GM23248 (cell line): ENCODE results near the gene ZNF429. TPM values are rescaled to one million over a fixed set of nuclear protein-coding genes. Genes with fewer than 3 reads are reported as not detected.

Experiments used
- DNase-seq: peaks from one replicate; pipeline ENCODE4 v3.0.0-alpha.2; 2015
- H2AFZ ChIP-seq: fragments of 200-600 bp; sonication (generic); 2 replicates; pipeline ENCODE4 v1.6.1; 2016; ENCODE audit warnings: antibody characterized with exemption
- H3F3A ChIP-seq: fragments of 200-600 bp; sonication (generic); 2 replicates; pipeline ENCODE4 v1.6.1; 2016; ENCODE audit warnings: mild to moderate bottlenecking, antibody characterized with exemption, mixed run types; ENCODE audit not compliant: insufficient read depth
- H3K27ac ChIP-seq: fragments of 200-600 bp; sonication (generic); 2 replicates; pipeline ENCODE4 v1.5.1; 2016; ENCODE audit warnings: mild to moderate bottlenecking
- H3K27me3 ChIP-seq: fragments of 200-600 bp; sonication (generic); replicated peaks from 2 replicates; pipeline ENCODE4 v1.6.1; 2016; ENCODE audit warnings: mild to moderate bottlenecking; ENCODE audit not compliant: insufficient read depth
- H3K36me3 ChIP-seq: fragments of 200-600 bp; sonication (generic); 2 replicates; pipeline ENCODE4 v1.6.1; 2016; ENCODE audit warnings: low read depth, mild to moderate bottlenecking
- H3K4me1 ChIP-seq: fragments of 200-600 bp; sonication (generic); 2 replicates; pipeline ENCODE4 v1.6.1; 2016; ENCODE audit warnings: mild to moderate bottlenecking; ENCODE audit not compliant: insufficient read depth
- H3K4me2 ChIP-seq: fragments of 200-600 bp; sonication (generic); one replicate; pipeline ENCODE4 v1.6.1; 2016; ENCODE audit warnings: mild to moderate bottlenecking; ENCODE audit not compliant: unreplicated experiment
- H3K4me3 ChIP-seq: fragments of 200-600 bp; sonication (generic); 2 replicates; pipeline ENCODE4 v1.5.1; 2016; ENCODE audit warnings: mild to moderate bottlenecking
- H3K79me2 ChIP-seq: fragments of 200-600 bp; sonication (generic); 2 replicates; pipeline ENCODE4 v1.6.1; 2016; ENCODE audit warnings: mild to moderate bottlenecking; ENCODE audit not compliant: insufficient read depth
- H3K9ac ChIP-seq: fragments of 200-600 bp; sonication (generic); 2 replicates; pipeline ENCODE4 v1.6.1; 2016; ENCODE audit warnings: mild to moderate bottlenecking
- H3K9me2 ChIP-seq: fragments of 200-600 bp; sonication (generic); 2 replicates; pipeline ENCODE4 v1.6.1; 2016; ENCODE audit warnings: mixed run types, mild to moderate bottlenecking, moderate library complexity; ENCODE audit not compliant: insufficient read depth
- H3K9me3 ChIP-seq: fragments of 200-600 bp; sonication (generic); one replicate; pipeline ENCODE4 v1.6.1; 2017; ENCODE audit warnings: low read depth
- H4K20me1 ChIP-seq: fragments of 200-600 bp; sonication (generic); 2 replicates; pipeline ENCODE4 v1.6.0; 2016; ENCODE audit not compliant: insufficient read depth
- EZH2 ChIP-seq: fragments of 200-600 bp; sonication (generic); IDR thresholded peaks from 2 replicates; pipeline ENCODE4 v1.6.1; 2018; ENCODE audit warnings: antibody characterized with exemption, mild to moderate bottlenecking; ENCODE audit not compliant: insufficient read depth, poor library complexity, severe bottlenecking
- EZH2phosphoT487 ChIP-seq: fragments of 200-600 bp; sonication (generic); IDR thresholded peaks from 2 replicates; pipeline ENCODE4 v1.6.1; 2018; ENCODE audit warnings: antibody characterized with exemption, moderate library complexity, mild to moderate bottlenecking, low read depth; ENCODE audit not compliant: insufficient read depth
- WGBS, 2 experiments: methylation state at CpG; one replicate each; pipeline ENCODE4 v1.1.6; 2015 to 2017; ENCODE audit warnings: low lambda C conversion rate in 2 of 2, low coverage in 1 of 2; ENCODE audit errors: missing lambda C conversion rate in 2 of 2; 5-methylcytosine and 5-hydroxymethylcytosine counted together
- in situ Hi-C: fragments of 300-500 bp; cut with MboI; formaldehyde crosslinking; loops from 2 replicates; pipeline ENCODE4 v1.15.0; 2020
- polyA plus RNA-seq: library from polyadenylated mRNA; unstranded; fragments of >200 nt; fragmentation: Nextera tagmentation; extraction: Ambion mirVana; gene quantifications from 2 replicates; pipeline ENCODE4 v1.2.1, GENCODE V29; 2016
- total RNA-seq: library from RNA; depleted of rRNA; stranded (reverse); fragments of >200 nt; shearing (Covaris generic); gene quantifications from 2 replicates; pipeline ENCODE4 v1.2.3, GENCODE V29; 2014

ZNF429 gene
- total and polyA plus RNA-seq, 2 experiments from 2014 or later: 6.1 to 8.1 TPM

- Histone ChIP-seq H2AFZ (peak overlapping the region; percentile 97), H3F3A (no peaks in the 10 kb centered on the region), H3K4me3 (peak overlapping the region; percentile 96), H3K27me3 (no peaks in the 10 kb centered on the region), H3K79me2 (peaks cover 33% of the 10 kb centered on the region), H3K9me2 (no peaks in the 10 kb centered on the region), H3K27ac (peak overlapping the region; percentile 83), H3K36me3 (no peaks in the 10 kb centered on the region), H3K4me1 (no peaks in the 10 kb centered on the region; the same call in 1 of the 2 replicates), H3K4me2 (peak overlapping the region; percentile 78), H3K9me3 (no peaks in the 10 kb centered on the region), H3K9ac (peak overlapping the region; percentile 97), H4K20me1 (no peaks in the 10 kb centered on the region)
- TF ChIP-seq EZH2phosphoT487 (no peak), EZH2 (no peak)
- WGBS, 2 experiments: 5 to 8% methylated on average over 21 of the region's 21 CpGs
- peak; percentile 98 for DNase-seq
- in situ Hi-C loops: no loop called here
Observed at GRCh38 chr19:21568816-21569493, 63.6 kb downstream of the ZNF429 start.

GRCh38 chr19:21569494-21569865, 64.1 kb downstream of the ZNF429 start:
- DNase-seq: peak; percentile 75
- Histone ChIP-seq H3K27me3 (no peaks in the 10 kb centered on the region), H3K9me2 (no peaks in the 10 kb centered on the region), H3K9ac (peak overlapping the region; percentile 97), H3K4me1 (no peaks in the 10 kb centered on the region; the same call in 1 of the 2 replicates), H2AFZ (peak overlapping the region; percentile 97), H3F3A (no peaks in the 10 kb centered on the region), H3K36me3 (no peaks in the 10 kb centered on the region), H3K4me2 (peak overlapping the region; percentile 78), H3K79me2 (peaks cover 33% of the 10 kb centered on the region), H3K4me3 (peak overlapping the region; percentile 96), H3K9me3 (no peaks in the 10 kb centered on the region), H3K27ac (peak overlapping the region; percentile 83), H4K20me1 (no peaks in the 10 kb centered on the region)
- 3 to 6% methylated on average over 16 of the region's 16 CpGs for WGBS, 2 experiments
- in situ Hi-C loops: no loop called here
- TF ChIP-seq EZH2: no peak
- TF ChIP-seq EZH2phosphoT487: no peak

GRCh38 chr19:21571316-21571715, 65.9 kb downstream of the ZNF429 start:
- Histone ChIP-seq H3K9me3 (no peaks in the 10 kb centered on the region), H3K79me2 (peaks cover 26% of the 10 kb centered on the region), H3K9me2 (no peaks in the 10 kb centered on the region), H3K4me3 (no peak overlapping the region), H3K9ac (no peak overlapping the region), H3K27me3 (no peaks in the 10 kb centered on the region), H3K4me1 (no peaks in the 10 kb centered on the region; the same call in 1 of the 2 replicates), H3F3A (no peaks in the 10 kb centered on the region), H3K4me2 (no peak overlapping the region), H2AFZ (no peak overlapping the region), H4K20me1 (no peaks in the 10 kb centered on the region), H3K36me3 (no peaks in the 10 kb centered on the region), H3K27ac (no peak overlapping the region)
- in situ Hi-C loops: no loop called here
- 47 to 53% methylated on average over 2 of the region's 2 CpGs for WGBS, 2 experiments
- TF ChIP-seq EZH2 (no peak), EZH2phosphoT487 (no peak)
- no peak for DNase-seq

GRCh38 chr19:21574607-21575006, 69.2 kb downstream of the ZNF429 start:
- Histone ChIP-seq H2AFZ (no peak overlapping the region), H3K27me3 (no peaks in the 10 kb centered on the region), H3K79me2 (no peaks in the 10 kb centered on the region), H3F3A (no peaks in the 10 kb centered on the region), H4K20me1 (no peaks in the 10 kb centered on the region), H3K9me3 (no peaks in the 10 kb centered on the region), H3K9ac (no peak overlapping the region), H3K27ac (no peak overlapping the region), H3K4me1 (no peaks in the 10 kb centered on the region), H3K9me2 (no peaks in the 10 kb centered on the region), H3K4me2 (no peak overlapping the region), H3K36me3 (no peaks in the 10 kb centered on the region), H3K4me3 (no peak overlapping the region)
- TF ChIP-seq EZH2phosphoT487 (no peak), EZH2 (no peak)
- DNase-seq: no peak
- WGBS, 2 experiments: 42 to 57% methylated on average over 2 of the region's 2 CpGs
- in situ Hi-C loops: no loop called here

DNA sequence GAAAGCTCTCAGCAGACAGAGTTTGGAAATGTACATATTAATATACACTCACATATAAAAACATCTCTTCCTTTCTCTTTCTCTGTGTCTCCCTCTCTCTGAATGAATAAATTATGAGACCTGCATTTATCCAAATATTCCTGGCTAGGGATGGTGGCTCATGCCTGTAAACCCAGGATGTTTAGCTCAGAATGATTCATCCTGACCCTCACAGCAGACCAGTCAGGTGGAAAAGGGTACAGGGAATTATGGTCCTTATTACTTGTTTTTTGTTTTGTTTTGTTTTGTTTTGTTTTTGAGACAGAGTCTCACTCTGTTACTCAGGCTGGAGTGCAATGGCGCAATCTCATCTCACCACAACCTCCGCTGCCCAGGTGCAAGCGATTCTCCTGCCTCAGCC, 71.1 kb downstream of the ZNF429 start:
- in situ Hi-C loops: no loop called here
- Histone ChIP-seq H3K4me3 (no peak overlapping the region), H4K20me1 (no peaks in the 10 kb centered on the region), H3K4me1 (no peaks in the 10 kb centered on the region), H3K9me2 (no peaks in the 10 kb centered on the region), H3K36me3 (no peaks in the 10 kb centered on the region), H3K4me2 (no peak overlapping the region), H3K9me3 (no peaks in the 10 kb centered on the region), H3K27me3 (no peaks in the 10 kb centered on the region), H3K79me2 (no peaks in the 10 kb centered on the region), H2AFZ (no peak overlapping the region), H3K9ac (no peak overlapping the region), H3F3A (no peaks in the 10 kb centered on the region), H3K27ac (no peak overlapping the region)
- TF ChIP-seq EZH2phosphoT487 (no peak), EZH2 (no peak)
- no peak for DNase-seq
- 80 to 84% methylated on average over 3 of the region's 3 CpGs for WGBS, 2 experiments
